Stimulated activated CD4-positive, alpha-beta T cell treated with anti-CD3 and anti-CD28 coated beads, Interleukin-1b, Interleukin-23, amount 100 ng/mL, for 1 hour (primary cell): ENCODE data around the gene FAM228B.
"Not testable (repeated sequence)": the region's sequence is repeated elsewhere in the genome, so short reads cannot be mapped to it uniquely, and the experiment has no call there.

Source experiments
- DNase-seq, 2 donors: peaks; one replicate each; pipeline ENCODE4 v3.0.0-alpha.2; 2020; ENCODE audit warnings: low read depth in 2 of 2

Gene FAM228B

GRCh38 chr2:24123195-24123921 is at the start of gene FAM228B, which contains the start of gene PFN4:
Gene FAM228B, plus strand, starts transcription at chr2:24123469. Its CDS starts 893 bp downstream, at chr2:24124362.
Gene PFN4, minus strand, starts transcription at chr2:24123334. Its CDS starts 799 bp downstream, at chr2:24122535.
- peak in 1 of 2 donors; percentile 23 for DNase-seq

- no peak for DNase-seq
These were observed 49.5 kb upstream of the FAM228B start for GRCh38 chr2:24073816-24074215.

GRCh38 chr2:24075259-24075658 is 48.0 kb upstream of the FAM228B start:
- DNase-seq: no peak

- DNase-seq: peak; percentile 99
These were observed 47.1 kb upstream of the FAM228B start, which contains the start of gene SF3B6 for GRCh38 chr2:24075915-24076848. Gene SF3B6, minus strand, starts transcription at chr2:24076326. Its CDS starts 97 bp downstream, at chr2:24076229.

- DNase-seq: no peak
These were observed 46.3 kb upstream of the FAM228B start for GRCh38 chr2:24076849-24077534.

- DNase-seq: no peak
These were observed 45.8 kb upstream of the FAM228B start for GRCh38 chr2:24077535-24077877.

- DNase-seq: no peak
These were observed 45.4 kb upstream of the FAM228B start for GRCh38 chr2:24077879-24078278.

GRCh38 chr2:24080701-24081100 is 42.6 kb upstream of the FAM228B start:
- DNase-seq: no peak

- no peak for DNase-seq
These were observed 40.3 kb upstream of the FAM228B start for GRCh38 chr2:24082787-24083566.

GRCh38 chr2:24083567-24084385 is 39.5 kb upstream of the FAM228B start:
- DNase-seq: peak in 1 of 2 donors; percentile 0

- DNase-seq: peak; percentile 51 to 71
These were observed 38.7 kb upstream of the FAM228B start, which contains the start of gene TP53I3 for GRCh38 chr2:24084386-24085199. Gene TP53I3, minus strand, starts transcription at chr2:24084834. Its CDS starts 508 bp downstream, at chr2:24084326.

- no peak for DNase-seq
These were observed 38.1 kb upstream of the FAM228B start for GRCh38 chr2:24085200-24085489.

- no peak for DNase-seq
These were observed 37.0 kb upstream of the FAM228B start for GRCh38 chr2:24086241-24086640.

GRCh38 chr2:24087032-24087431 is 36.2 kb upstream of the FAM228B start:
- no peak for DNase-seq

GRCh38 chr2:24088821-24089359 is 34.4 kb upstream of the FAM228B start:
- no peak for DNase-seq

GRCh38 chr2:24093270-24093669 is 30.0 kb upstream of the FAM228B start:
- DNase-seq: not testable (repeated sequence)

GRCh38 chr2:24095171-24095677 is 28.0 kb upstream of the FAM228B start:
- DNase-seq: not testable (repeated sequence)

- not testable (repeated sequence) for DNase-seq
These were observed 22.5 kb upstream of the FAM228B start for GRCh38 chr2:24100732-24101131.

- no peak for DNase-seq
These were observed 21.3 kb upstream of the FAM228B start for GRCh38 chr2:24101992-24102391.
